Motor neuron (in vitro differentiated cells): ENCODE data around the gene SGSM1. TPM values are rescaled to one million over a fixed set of nuclear protein-coding genes. Genes with fewer than 3 reads are reported as not detected.

Source experiments
- ATAC-seq, 8 experiments: fragments of 200-7000 bp; cut with Tn5 transposase; replicated peaks in 6 of 8; 2 replicates each; pipeline ENCODE4 v1.8.0; 2021; ENCODE audit warnings: mild to moderate bottlenecking in 8 of 8, moderate library complexity in 8 of 8
- H3K27ac ChIP-seq, 2 donors: fragments of 250-450 bp; sonication (Bioruptor Pico); 2 replicates each; pipeline ENCODE4 v1.9.0; 2021; ENCODE audit warnings: antibody characterized with exemption in 2 of 2, mild to moderate bottlenecking in 2 of 2, moderate library complexity in 1 of 2
- H3K4me1 ChIP-seq, 2 donors: fragments of 250-450 bp; sonication (Bioruptor Pico); replicated peaks in 1 of 2; 2 replicates each; pipeline ENCODE4 v1.6.1; 2021; ENCODE audit warnings: antibody characterized with exemption in 2 of 2, mild to moderate bottlenecking in 2 of 2, moderate library complexity in 1 of 2
- H3K4me3 ChIP-seq, 5 donors: fragments of 250-450 bp; sonication (Bioruptor Pico); 2 replicates each; pipeline ENCODE4 v1.9.0; 2021; ENCODE audit warnings: antibody characterized with exemption in 5 of 5, mild to moderate bottlenecking in 5 of 5, moderate library complexity in 4 of 5
- WGBS, 10 experiments: fragments of 450-650 bp; shearing (Covaris generic); methylation state at CpG; one replicate each; pipeline ENCODE4 v1.0.0; 2022; 5-methylcytosine and 5-hydroxymethylcytosine counted together
- in situ Hi-C, 9 experiments: fragments of 400-800 bp; cut with MboI; loops; one replicate each; pipeline ENCODE4 v1.15.0; 2021; ENCODE audit warnings: low sequenced_read_pairs in 9 of 9, low pct_unique_long_range_greater_than_20kb in 2 of 9; ENCODE audit not compliant: unreplicated experiment in 9 of 9
- total RNA-seq, 8 experiments: library from RNA; unstranded; fragments of 300-600 nt; gene quantifications; 2 replicates each; pipeline versions ENCODE4 v1.2.3 to v1.2.4, GENCODE V29; 2022

Gene SGSM1
- total RNA-seq, 8 experiments from 2014 or later: 0.07 to 6.8 (median 2.2) TPM; not detected in 1

DNA sequence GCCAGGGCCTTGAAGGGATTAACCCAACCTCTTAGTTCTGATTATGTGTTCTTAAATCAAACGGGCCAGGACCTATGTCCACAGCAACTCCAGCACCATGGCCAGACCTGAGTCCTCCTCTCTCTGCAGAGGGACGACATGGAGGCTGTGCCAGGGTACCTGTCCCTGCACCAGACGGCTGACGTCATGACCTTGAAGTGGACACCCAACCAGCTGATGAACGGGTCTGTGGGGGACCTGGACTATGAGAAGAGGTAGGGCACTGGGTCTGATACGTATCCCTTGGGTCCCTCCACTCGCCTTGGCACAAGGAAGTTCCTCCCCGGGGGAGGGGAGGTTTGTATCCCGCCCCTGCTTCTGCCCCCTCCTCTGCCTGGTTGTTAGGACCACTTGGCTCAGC is 53.6 kb downstream of the SGSM1 start:
- WGBS, 10 experiments: 0 to 100% (median 74%) methylated on average over 1 to 6 of the region's 9 CpGs; no CpG with 5 or more reads in 4 of the 10 experiments

DNA sequence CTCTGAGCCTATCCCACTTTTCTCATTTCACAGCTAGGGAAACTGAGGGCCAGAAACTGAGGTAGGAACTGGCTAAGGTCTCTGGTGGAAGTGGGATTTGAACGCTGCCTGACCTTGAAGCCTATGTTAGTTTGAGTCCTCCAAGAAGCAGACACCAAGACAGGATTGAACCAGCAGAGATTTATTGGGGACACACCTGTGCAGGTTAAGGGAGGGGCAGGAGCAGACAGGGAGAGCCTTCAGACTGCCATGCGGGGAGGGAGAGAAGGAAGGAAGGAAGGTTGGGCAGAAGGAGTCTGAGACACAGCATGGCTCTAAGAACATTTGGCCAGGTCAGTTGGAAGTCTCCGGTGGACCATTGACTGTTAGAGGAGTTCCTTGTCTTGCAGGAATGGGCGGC is 59.5 kb downstream of the SGSM1 start:
- ATAC-seq: no peak
- no peak overlapping the region for H3K4me3 ChIP-seq
- 60 to 83% (median 80%) methylated on average over 1 to 2 of the region's 4 CpGs; no CpG with 5 or more reads in 7 of the 10 experiments for WGBS, 10 experiments
- no peaks in the 10 kb centered on the region for H3K4me1 ChIP-seq
- in situ Hi-C loops: loop anchor here in 1 of 9 experiments (25.0 kb wide), 1 partner anchor 103 kb away; the partner anchor contains the start of gene PIWIL3
- H3K27ac ChIP-seq: no peak overlapping the region

More for the DNA sequence above, 53.6 kb downstream of the SGSM1 start:
- no peak for ATAC-seq
- H3K4me1 ChIP-seq: peaks cover 0 to 3% of the 10 kb centered on the region in 2 donors
- in situ Hi-C loops: loop anchor here in 1 of 9 experiments (25.0 kb wide), 1 partner anchor 97 kb away; the partner anchor contains the start of gene PIWIL3
- no peak overlapping the region for H3K4me3 ChIP-seq
- no peak overlapping the region for H3K27ac ChIP-seq

DNA sequence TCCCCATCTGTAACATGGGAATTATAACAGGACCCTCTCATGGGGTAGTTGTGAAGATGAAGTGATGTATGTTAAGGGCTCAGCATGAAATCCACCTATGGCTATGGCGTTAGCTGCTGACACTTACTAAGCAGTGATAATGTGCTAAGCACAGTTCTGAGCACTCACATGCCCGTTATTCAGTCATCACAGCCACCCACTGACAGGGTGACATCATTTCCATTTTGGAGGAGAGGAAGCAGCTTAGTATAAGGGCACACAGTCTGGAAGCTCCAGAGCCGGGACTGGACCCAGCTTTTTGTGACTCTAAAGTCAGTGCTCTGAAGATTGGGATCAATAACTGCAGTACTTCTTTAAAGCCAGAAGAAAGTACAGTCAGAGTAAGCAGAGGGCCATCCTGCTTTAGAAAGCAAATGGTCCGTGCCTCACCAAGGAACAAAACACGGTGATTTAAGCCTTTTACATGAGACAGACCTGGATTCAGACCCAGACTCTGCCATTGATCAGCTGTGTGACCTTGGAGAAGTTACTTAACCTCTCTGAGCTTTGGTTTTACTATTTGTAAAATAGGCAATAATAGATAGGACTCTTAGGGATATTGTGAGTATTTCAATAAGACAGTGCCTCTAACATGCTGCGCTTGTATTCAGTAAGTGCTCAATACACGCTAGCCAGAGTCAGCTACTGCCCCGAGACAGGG is 61.5 kb downstream of the SGSM1 start:
- in situ Hi-C loops: loop anchor here in 1 of 9 experiments (25.0 kb wide), 1 partner anchor 105 kb away; the partner anchor contains the start of gene PIWIL3
- H3K4me1 ChIP-seq: no peaks in the 10 kb centered on the region
- peak in 5 of 8 experiments; percentile 17 to 90 (median 44) for ATAC-seq
- no peak overlapping the region for H3K27ac ChIP-seq
- 27 to 82% (median 60%) methylated on average over 1 to 8 of the region's 8 CpGs; no CpG with 5 or more reads in 3 of the 10 experiments for WGBS, 10 experiments
- H3K4me3 ChIP-seq: no peak overlapping the region

DNA sequence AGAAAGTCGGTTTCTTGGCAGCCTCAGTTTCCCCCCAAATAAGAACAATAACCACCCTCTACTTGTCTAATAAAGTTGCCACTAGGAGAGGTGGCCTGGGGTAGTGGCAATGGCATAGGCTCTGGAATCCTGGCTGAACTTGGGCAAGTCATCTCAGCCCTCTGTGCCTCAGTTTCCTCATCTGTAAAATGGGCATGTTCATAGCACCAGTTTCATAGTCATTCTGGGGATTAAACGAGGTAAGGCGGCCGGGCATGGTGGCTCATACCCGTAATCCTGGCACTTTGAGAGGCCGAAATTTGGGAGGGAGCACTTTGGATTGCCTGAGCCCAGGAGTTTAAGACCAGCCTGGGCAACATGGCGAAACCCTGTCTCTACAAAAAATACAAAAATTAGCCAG is 63.0 kb downstream of the SGSM1 start:
- 22 to 100% (median 78%) methylated on average over 1 to 7 of the region's 7 CpGs; no CpG with 5 or more reads in 3 of the 10 experiments for WGBS, 10 experiments
- in situ Hi-C loops: loop anchor here in 1 of 9 experiments (25.0 kb wide), 1 partner anchor 107 kb away; the partner anchor contains the start of gene PIWIL3
- H3K27ac ChIP-seq: no peak overlapping the region
- no peaks in the 10 kb centered on the region for H3K4me1 ChIP-seq
- ATAC-seq: no peak
- H3K4me3 ChIP-seq: no peak overlapping the region

DNA sequence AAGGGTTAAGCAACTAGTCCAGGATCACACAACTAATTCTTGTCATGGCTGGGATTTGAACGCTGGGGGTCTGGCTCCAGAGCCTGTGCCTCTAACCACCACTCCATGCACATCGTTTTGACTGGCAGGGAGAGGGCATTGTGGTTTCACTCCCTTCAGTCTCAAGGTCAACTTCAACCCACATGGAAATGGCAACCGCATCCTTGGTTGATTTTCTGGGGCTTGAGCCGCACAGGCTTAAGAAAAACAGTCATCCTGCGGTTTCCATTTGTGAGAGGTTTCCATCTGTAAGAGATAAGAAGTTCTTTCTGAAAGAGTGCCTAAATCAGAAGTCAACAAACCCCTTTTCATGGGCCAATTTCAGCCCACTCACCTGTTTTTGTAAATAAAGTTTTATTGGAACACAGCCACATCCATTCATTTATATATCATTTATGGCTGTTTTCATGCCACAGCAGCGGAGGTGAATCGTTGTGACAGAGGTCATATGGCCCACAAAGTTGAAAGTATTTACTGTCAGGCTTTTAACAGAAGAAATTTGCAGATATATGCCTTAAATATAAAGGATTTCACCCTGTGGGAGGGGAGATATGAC is 65.7 kb downstream of the SGSM1 start:
- Histone ChIP-seq H3K27ac (no peak overlapping the region), H3K4me3 (no peak overlapping the region), H3K4me1 (no peaks in the 10 kb centered on the region)
- 11 to 94% (median 77%) methylated on average over 2 to 6 of the region's 7 CpGs; no CpG with 5 or more reads in 2 of the 10 experiments for WGBS, 10 experiments
- in situ Hi-C loops: loop anchor here in 1 of 9 experiments (25.0 kb wide), 1 partner anchor 109 kb away; the partner anchor contains the start of gene PIWIL3
- no peak for ATAC-seq

DNA sequence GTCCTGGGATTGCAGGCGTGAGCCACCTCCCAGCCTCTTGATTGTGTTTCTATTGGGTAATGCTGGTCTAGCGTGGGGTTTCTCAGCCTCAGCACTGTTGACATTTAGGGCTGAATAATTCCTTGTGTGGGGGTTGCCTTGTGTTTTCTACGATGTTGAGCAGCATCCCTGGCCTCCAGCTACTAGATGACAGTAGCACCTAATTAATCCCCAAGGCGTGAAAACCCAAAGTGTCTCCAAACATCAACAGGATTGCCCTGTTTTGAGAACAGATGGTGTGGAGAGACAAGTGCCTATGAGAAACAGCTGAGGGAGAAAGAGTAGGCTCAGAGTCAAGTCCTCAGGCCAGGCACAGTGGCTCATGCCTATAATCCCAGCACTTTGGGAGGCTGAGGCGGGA is 67.2 kb downstream of the SGSM1 start:
- in situ Hi-C loops: loop anchor here in 1 of 9 experiments (25.0 kb wide), 1 partner anchor 111 kb away; the partner anchor contains the start of gene PIWIL3
- peak in 1 of 8 experiments; percentile 26 for ATAC-seq
- H3K4me3 ChIP-seq: no peak overlapping the region
- no peaks in the 10 kb centered on the region for H3K4me1 ChIP-seq
- no peak overlapping the region for H3K27ac ChIP-seq
- 20 to 100% (median 71%) methylated on average over 1 to 4 of the region's 5 CpGs; no CpG with 5 or more reads in 5 of the 10 experiments for WGBS, 10 experiments

DNA sequence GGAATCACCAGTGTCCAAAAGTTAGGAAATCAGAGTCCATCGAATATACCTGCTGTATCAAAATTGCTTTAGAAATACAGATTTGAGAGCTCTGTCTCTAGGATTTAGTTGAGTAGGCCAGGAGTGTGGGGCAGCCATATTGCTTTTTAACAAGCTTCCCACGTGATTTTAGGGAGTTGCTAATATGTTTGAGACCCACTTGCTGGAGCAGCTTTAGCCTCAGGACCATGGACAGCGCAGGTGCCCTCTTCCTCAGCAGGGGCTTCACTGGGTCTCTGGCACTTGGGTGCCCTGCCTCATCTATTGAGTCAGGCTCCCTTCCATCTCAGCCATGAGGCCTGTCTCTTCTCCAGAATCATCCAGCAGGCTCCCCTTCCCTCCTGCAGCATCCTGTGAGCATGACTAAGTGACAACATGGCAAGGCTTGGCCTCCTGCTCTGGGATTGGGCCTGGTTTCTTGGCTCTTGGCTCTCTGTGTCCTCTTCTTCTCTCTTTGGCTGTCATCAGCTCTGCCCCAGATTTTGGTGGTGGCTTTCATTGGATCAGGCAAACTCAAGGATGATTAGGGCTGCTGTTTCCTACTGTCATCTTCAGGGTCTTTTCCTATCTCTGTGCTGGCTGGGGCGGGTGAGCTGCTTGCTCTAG is 70.0 kb downstream of the SGSM1 start:
- 11 to 83% (median 50%) methylated on average over 1 to 4 of the region's 4 CpGs; no CpG with 5 or more reads in 1 of the 10 experiments for WGBS, 10 experiments
- Histone ChIP-seq H3K27ac (no peak overlapping the region), H3K4me3 (no peak overlapping the region), H3K4me1 (no peaks in the 10 kb centered on the region)
- peak in 1 of 8 experiments; percentile 59 for ATAC-seq
- in situ Hi-C loops: no loop called here

DNA sequence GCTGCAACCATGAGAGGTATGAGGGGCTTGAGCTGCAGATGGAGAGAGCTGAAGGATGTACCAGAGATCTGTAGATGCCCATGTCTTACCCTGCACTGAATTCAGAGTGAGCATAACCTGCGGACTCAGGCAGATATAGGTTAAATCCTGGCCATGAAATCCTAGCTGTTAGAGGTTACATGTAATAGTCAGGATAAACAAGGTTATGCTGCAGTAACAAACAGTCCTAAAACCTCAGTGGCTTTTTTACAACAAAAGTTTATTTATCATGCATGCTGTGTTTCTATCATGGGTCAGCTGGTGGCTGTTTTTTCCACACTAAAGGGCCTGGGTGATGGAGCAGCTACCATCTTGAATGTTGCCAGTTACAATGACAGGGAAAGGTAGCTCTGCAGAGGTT is 70.7 kb downstream of the SGSM1 start:
- no peaks in the 10 kb centered on the region for H3K4me1 ChIP-seq
- in situ Hi-C loops: no loop called here
- H3K4me3 ChIP-seq: no peak overlapping the region
- H3K27ac ChIP-seq: no peak overlapping the region
- no peak for ATAC-seq
- 92 to 100% (median 100%) methylated on average over 1 of the region's 1 CpG; no CpG with 5 or more reads in 7 of the 10 experiments for WGBS, 10 experiments

DNA sequence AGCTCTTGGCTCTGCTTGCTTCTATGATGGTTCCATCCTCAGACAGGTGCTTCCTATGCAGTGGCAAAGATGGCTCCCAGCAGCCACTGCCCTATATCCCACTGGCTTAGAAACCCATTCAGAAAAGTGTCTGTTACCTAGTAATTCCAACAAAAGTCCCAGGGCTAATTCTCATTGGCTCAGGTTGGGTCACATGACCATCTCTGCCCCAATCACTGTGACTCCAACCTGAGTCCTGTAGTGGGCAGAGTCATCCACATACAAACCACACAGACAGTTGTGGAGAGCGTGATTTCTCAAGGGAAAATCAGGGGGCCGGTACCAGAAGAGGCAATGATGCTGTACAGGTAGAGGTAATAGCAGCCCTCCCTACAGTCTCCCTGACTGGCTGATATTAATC is 73.0 kb downstream of the SGSM1 start:
- 83 to 100% (median 100%) methylated on average over 1 to 2 of the region's 2 CpGs; no CpG with 5 or more reads in 7 of the 10 experiments for WGBS, 10 experiments
- H3K27ac ChIP-seq: no peak overlapping the region
- H3K4me1 ChIP-seq: no peaks in the 10 kb centered on the region
- in situ Hi-C loops: no loop called here
- no peak overlapping the region for H3K4me3 ChIP-seq
- no peak for ATAC-seq

DNA sequence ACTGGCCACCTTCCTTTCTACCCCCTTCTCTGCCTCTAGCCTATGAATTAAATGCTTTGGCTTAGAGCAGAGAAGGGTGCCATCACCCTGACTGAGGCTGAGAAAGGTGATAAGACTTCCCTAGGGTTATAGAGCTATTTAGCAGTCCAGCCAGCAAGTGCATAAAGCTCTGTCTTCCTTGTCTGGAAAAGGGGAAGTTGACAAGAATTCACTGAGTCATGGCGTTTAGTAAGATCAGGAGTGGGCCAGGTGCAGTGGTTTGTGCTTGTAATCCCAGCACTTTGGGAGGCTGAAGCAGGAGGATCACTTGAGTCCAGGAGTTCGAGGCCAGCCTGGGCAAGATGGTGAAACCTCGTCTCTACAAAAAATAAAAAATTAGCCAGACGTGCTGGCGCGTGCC is 77.4 kb downstream of the SGSM1 start:
- Histone ChIP-seq H3K27ac (no peak overlapping the region), H3K4me3 (no peak overlapping the region), H3K4me1 (no peaks in the 10 kb centered on the region)
- WGBS, 10 experiments: 0 to 91% (median 18%) methylated on average over 1 to 6 of the region's 6 CpGs; no CpG with 5 or more reads in 6 of the 10 experiments
- in situ Hi-C loops: no loop called here
- no peak for ATAC-seq

DNA sequence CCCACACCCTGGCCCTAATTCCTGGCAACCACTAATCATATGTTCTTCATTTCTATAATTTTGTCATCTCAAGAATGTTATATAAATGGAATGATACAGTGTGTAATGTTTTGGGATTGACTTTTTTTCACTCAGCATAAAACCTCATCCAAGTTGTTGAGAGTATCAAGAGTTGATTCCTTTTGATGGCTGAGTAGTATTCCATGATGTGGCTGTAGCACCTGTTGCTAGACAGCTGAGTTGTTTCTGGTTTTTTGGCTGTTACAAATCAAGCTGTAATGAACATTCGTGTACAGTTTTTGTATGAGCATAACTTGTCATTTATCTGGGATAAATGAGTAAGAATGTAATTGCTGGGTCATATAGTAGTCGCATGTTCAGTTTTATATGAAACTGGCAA is 81.2 kb downstream of the SGSM1 start:
- no peak overlapping the region for H3K4me3 ChIP-seq
- in situ Hi-C loops: no loop called here
- ATAC-seq: no peak
- 0 to 85% (median 57%) methylated on average over 1 to 2 of the region's 2 CpGs; no CpG with 5 or more reads in 3 of the 10 experiments for WGBS, 10 experiments
- no peak overlapping the region for H3K27ac ChIP-seq
- no peaks in the 10 kb centered on the region for H3K4me1 ChIP-seq

DNA sequence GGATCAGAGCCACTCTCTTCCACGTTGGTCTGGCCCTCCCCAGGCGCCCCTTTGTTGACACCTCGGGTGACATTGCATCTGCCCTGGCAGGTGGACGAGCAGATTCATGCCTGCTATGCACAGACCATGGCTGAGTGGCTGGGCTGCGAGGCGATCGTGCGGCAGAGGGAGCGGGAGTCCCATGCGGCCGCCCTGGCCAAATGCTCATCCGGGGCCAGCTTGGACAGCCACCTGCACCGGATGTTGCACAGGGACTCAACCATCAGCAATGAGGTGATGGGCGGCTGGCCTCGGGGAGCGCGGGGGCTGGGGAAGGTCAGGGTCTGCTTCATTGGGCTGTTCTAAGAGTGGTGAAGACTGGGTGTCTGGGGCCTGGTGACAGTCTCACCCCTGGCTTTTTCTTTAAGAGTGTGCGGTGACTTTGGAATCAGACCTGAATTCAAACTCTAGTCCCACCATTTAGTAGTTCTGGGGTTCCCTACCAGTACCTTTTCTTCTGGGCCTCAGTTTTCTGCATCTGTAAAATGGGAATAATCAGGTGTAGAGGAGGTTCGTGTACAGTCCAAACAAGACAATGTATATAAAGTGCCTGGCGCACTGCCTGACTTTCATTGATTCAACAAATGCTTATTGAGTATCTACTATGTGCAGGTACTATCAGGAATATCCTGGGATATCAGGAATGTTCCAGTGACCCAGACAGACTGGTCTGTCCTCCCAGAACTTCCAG is 87.5 kb downstream of the SGSM1 start:
- Histone ChIP-seq H3K27ac (no peak overlapping the region), H3K4me3 (no peak overlapping the region), H3K4me1 (no peaks in the 10 kb centered on the region)
- in situ Hi-C loops: no loop called here
- no peak for ATAC-seq
- 80 to 98% (median 92%) methylated on average over 2 to 12 of the region's 20 CpGs; no CpG with 5 or more reads in 3 of the 10 experiments for WGBS, 10 experiments
